Kidney (tissue), 14 donors: ENCODE data around the gene RAB21. TPM values are rescaled to one million over a fixed set of nuclear protein-coding genes. Genes with fewer than 3 reads are reported as not detected.
"Not testable (repeated sequence)": the region's sequence is repeated elsewhere in the genome, so short reads cannot be mapped to it uniquely, and the experiment has no call there.

Source experiments
- DNase-seq, 5 donors: peaks; one replicate each; pipeline ENCODE4 v3.0.0-alpha.2; 2013 to 2020
- FAIRE-seq: peaks from 2 replicates; lab custom pipeline; 2012; peaks lifted over from hg19 to GRCh38; lab: Jason Lieb, UNC
- H3K27ac ChIP-seq, 2 donors: one replicate each; pipeline ENCODE4 v1.7.0; 2013; ENCODE audit warnings: low read depth in 2 of 2, low read length in 2 of 2, inconsistent platforms in 1 of 2
- H3K27me3 ChIP-seq: one replicate; pipeline ENCODE4 v1.7.1; 2013; ENCODE audit warnings: low read length, inconsistent platforms; ENCODE audit not compliant: control insufficient read depth, insufficient read depth
- H3K36me3 ChIP-seq, 3 donors: one replicate each; pipeline versions ENCODE4 v1.7.0 to v1.7.1; 2013; ENCODE audit warnings: low read length in 3 of 3, control low read depth in 1 of 3, inconsistent platforms in 1 of 3; ENCODE audit not compliant: insufficient read depth in 3 of 3, control insufficient read depth in 2 of 3
- H3K4me1 ChIP-seq, 3 donors: one replicate each; pipeline versions ENCODE4 v1.7.0 to v1.7.1; 2013; ENCODE audit warnings: low read length in 3 of 3, inconsistent platforms in 1 of 3, low read depth in 1 of 3; ENCODE audit not compliant: control insufficient read depth in 2 of 3, insufficient read depth in 2 of 3
- H3K4me3 ChIP-seq, 3 donors: one replicate each; pipeline versions ENCODE4 v1.7.0 to v1.8.1; 2013; ENCODE audit warnings: low read length in 3 of 3, control low read depth in 1 of 3, inconsistent platforms in 1 of 3
- H3K9ac ChIP-seq, 3 donors: one replicate each; pipeline versions ENCODE4 v1.7.0 to v1.7.1; 2013; ENCODE audit warnings: low read length in 3 of 3, control low read depth in 1 of 3, inconsistent platforms in 1 of 3
- H3K9me3 ChIP-seq, 3 donors: one replicate each; pipeline versions ENCODE4 v1.7.0 to v1.7.1; 2013; ENCODE audit warnings: low read length in 3 of 3, control low read depth in 1 of 3, inconsistent platforms in 1 of 3; ENCODE audit not compliant: control insufficient read depth in 2 of 3, insufficient read depth in 1 of 3
- CTCF ChIP-seq: IDR thresholded peaks from 3 replicates; pipeline ENCODE4 v1.5.1; 2012; ENCODE audit warnings: mild to moderate bottlenecking, moderate library complexity, borderline replicate concordance; ENCODE audit not compliant: insufficient read depth; ENCODE audit errors: extremely low read depth
- intact Hi-C: fragments of 100-400 bp; cut with DNase I; formaldehyde crosslinking; loops from one replicate; pipeline ENCODE4 v1.11.1; 2022
- polyA plus RNA-seq: library from polyadenylated mRNA; stranded (reverse); fragments of 350-450 nt; fragmentation: Illumina TruSeq; extraction: RNeasy Lipid Tissue Mini Kit (QIAGEN cat#74804); gene quantifications from one replicate; pipeline ENCODE4 v1.2.3, GENCODE V29; 2014; ENCODE audit warnings: low read depth, low replicate concordance; ENCODE audit not compliant: insufficient read depth
- total RNA-seq: library from RNA; stranded (reverse); fragmentation: NEBNext Ultra II Directional; extraction: Animal tissue kit (Norgen Biotek cat#: 25700); gene quantifications from one replicate; pipeline ENCODE4 v1.2.1, GENCODE V29; 2021
- donor health status: control.
- donor health status: control.
- donor health status: control.
- donor health status: control.
- donor health status: control.
- donor health status: DM: yes; HTN: yes; CAD: no.
- donor health status: Normal renal cell carcinoma (clear cell type).

RAB21 gene
- total and polyA plus RNA-seq, 2 donors from 2014 or later: 24.5 to 101 TPM

DNA sequence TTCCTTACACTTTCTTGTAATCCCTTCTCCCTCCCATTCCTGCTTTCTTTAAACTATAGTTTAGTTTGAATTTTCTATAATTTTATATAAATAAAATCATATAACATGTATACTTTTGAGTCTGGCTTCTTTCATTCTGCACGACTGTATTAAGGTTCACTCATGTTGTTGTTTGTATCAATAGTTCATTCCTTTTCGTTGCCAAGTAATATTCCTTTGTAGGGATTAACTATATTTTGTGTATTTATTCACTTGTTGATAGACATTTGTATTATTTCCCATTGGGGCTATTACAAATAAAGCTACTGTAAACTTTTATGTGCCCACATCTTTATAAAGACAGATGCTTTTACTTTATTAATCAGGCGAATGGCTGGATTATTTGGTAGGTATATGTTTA is 45.5 kb downstream of the RAB21 start:
- intact Hi-C loops: no loop called here
- TF ChIP-seq CTCF: no peak

DNA sequence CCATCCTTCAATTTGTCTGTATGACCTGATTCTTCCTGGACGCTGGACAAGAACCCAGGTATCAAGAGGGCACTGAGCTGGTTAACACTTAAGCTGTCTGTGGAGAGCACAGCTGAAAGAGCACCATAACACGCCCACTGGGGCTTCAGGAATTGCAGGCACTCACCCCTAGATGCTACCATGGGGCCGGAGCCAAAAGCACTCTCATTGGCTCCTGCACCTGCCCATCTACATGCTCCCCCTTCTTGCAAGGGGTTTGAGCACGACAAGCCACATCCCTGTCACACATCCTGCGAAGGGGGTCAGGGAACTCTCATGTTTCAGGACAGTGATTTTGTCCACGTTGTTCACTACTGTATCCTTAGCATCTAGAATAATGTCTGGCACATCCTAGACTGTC is 49.8 kb downstream of the RAB21 start:
- Histone ChIP-seq H3K9me3 (no peaks in the 10 kb centered on the region), H3K4me1 (peaks cover 0 to 2% (median 0%) of the 10 kb centered on the region in 3 donors), H3K9ac (no peak overlapping the region), H3K27ac (no peak overlapping the region), H3K4me3 (no peak overlapping the region), H3K27me3 (no peaks in the 10 kb centered on the region), H3K36me3 (no peaks in the 10 kb centered on the region)
- no peak for TF ChIP-seq CTCF
- DNase-seq (no peak), FAIRE-seq (no peak)
- intact Hi-C loops: no loop called here

More for the DNA sequence above, 45.5 kb downstream of the RAB21 start:
- no peak for FAIRE-seq
- H3K4me3 ChIP-seq: no peak overlapping the region
- no peaks in the 10 kb centered on the region for H3K9me3 ChIP-seq
- H3K27ac ChIP-seq: no peak overlapping the region
- DNase-seq: no peak
- no peak overlapping the region for H3K9ac ChIP-seq
- no peaks in the 10 kb centered on the region for H3K36me3 ChIP-seq
- H3K4me1 ChIP-seq: no peaks in the 10 kb centered on the region
- no peaks in the 10 kb centered on the region for H3K27me3 ChIP-seq

DNA sequence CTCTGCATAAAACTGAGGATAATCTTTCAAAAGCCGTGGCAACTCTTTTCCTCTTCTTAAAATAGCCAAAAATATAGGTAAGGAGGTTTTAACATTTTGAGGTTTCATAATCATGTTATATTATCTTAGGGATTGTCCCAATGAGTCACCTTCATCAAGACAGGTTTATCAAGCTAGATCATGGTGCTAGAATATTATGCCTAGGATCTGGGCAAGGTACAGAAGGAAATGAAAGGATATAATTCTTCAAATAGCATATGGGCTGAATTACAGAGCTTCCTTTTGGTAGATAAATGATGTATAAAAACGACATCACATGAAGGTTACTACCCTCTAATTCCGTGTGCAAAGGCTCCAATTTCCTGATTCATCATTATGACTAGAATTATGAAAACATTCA is 56.3 kb downstream of the RAB21 start:
- intact Hi-C loops: no loop called here
- FAIRE-seq (no peak), DNase-seq (no peak)

DNA sequence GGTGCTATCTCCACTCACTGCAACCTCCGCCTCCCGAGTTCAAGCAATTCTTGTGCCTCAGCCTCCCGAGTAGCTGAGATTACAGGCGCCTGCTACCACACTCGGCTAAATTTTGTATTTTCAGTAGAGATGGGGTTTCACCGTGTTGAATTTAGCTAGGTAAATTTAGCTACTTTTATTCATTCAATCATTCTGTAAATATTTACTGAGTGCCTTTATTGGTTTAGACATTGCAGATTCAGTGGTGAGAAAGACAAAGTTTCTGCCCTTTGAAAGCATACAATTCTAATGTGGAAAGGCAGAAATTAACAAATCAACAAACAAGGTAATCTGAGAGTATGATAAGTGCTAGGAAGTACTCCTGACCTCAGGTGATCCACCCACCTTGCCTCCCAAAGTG is 60.6 kb downstream of the RAB21 start:
- FAIRE-seq, H3K27me3 ChIP-seq, H3K4me3 ChIP-seq, H3K27ac ChIP-seq, H3K9ac ChIP-seq, H3K36me3 ChIP-seq, H3K4me1 ChIP-seq, H3K9me3 ChIP-seq, intact Hi-C loops, DNase-seq: not testable (repeated sequence)

More for the DNA sequence above, 56.3 kb downstream of the RAB21 start:
- no peaks in the 10 kb centered on the region for H3K36me3 ChIP-seq
- H3K27me3 ChIP-seq: no peaks in the 10 kb centered on the region
- no peak overlapping the region for H3K9ac ChIP-seq
- H3K9me3 ChIP-seq: no peaks in the 10 kb centered on the region
- TF ChIP-seq CTCF: no peak
- H3K4me3 ChIP-seq: no peak overlapping the region
- H3K4me1 ChIP-seq: no peaks in the 10 kb centered on the region
- H3K27ac ChIP-seq: no peak overlapping the region

GRCh38 chr12:71822088-71822487 is 67.4 kb downstream of the RAB21 start:
- H3K27ac ChIP-seq, intact Hi-C loops, H3K36me3 ChIP-seq, FAIRE-seq, H3K27me3 ChIP-seq, H3K9me3 ChIP-seq, H3K4me1 ChIP-seq, DNase-seq, H3K4me3 ChIP-seq, H3K9ac ChIP-seq: not testable (repeated sequence)
